ENCODE data around the gene LGALS12. TPM values are rescaled to one million over a fixed set of nuclear protein-coding genes. Genes with fewer than 3 reads are reported as not detected.
"Not testable (repeated sequence)": the region's sequence is repeated elsewhere in the genome, so short reads cannot be mapped to it uniquely, and the experiment has no call there.

LGALS12 gene
- total and polyA plus RNA-seq, 9 donors: 0.14 to 0.40 (median 0.25) TPM

DNA sequence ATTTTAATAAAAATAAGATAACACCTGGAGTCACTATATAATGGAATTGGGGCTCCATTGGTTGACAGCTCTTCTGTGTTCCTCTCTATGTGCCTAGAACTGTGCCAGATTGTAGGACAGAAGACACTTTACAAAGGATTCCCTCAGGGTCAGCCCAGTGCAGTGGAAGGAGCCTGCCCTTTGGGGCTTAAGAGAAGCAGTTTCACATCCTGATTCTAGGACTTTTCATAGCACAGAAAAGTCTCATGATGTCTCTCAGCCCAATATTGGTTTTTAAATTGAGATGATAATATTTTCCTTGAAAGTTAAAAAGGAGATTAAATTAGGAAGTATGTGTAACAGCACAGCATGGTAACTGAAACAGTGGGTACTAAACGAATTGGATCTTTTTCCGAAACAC, 37.8 kb downstream of the LGALS12 start:
- Histone ChIP-seq H3K4me3 (ENCODE audit: low read length) (no peak overlapping the region), H3K36me3 (ENCODE audit: control insufficient read depth, insufficient read depth, low read length) (peaks cover 5% of the 10 kb centered on the region), H3K4me1 (ENCODE audit: control insufficient read depth, insufficient read depth, low read length) (no peaks in the 10 kb centered on the region), H3K9me3 (replicated peaks; ENCODE audit: control insufficient read depth, low read depth, low read length) (no peaks in the 10 kb centered on the region), H3K27me3 (ENCODE audit: control insufficient read depth, insufficient read depth, low read length) (no peaks in the 10 kb centered on the region), H3K27ac (ENCODE audit: low read length) (no peak overlapping the region)
- DNase-seq: no peak
- no CpG with 5 or more reads among the region's 2 CpGs for WGBS (ENCODE audit: insufficient coverage)

DNA sequence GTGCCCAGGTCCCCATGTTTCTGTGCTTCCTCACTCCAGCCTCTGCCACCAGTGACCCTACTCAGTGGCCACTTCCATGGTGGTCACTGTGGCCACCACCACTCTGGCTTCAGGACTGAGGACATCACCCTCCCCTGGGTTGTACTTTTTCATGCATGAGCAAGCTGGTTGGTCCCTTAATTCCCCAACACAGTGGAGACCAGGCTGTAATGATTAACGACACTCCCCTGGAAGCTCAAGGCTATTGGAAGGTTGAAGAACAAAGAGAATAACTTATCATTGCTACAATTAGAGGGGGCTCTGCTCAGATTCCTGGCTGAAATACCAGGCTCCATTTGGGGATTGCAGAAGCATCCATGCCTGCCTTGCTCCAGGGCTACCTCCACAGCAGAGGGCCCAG, 41.2 kb downstream of the LGALS12 start:
- Histone ChIP-seq H3K4me1 (ENCODE audit: control insufficient read depth, insufficient read depth, low read length) (peaks cover 5% of the 10 kb centered on the region), H3K27ac (ENCODE audit: low read length) (no peak overlapping the region), H3K4me3 (ENCODE audit: low read length) (no peak overlapping the region), H3K27me3 (ENCODE audit: control insufficient read depth, insufficient read depth, low read length) (no peaks in the 10 kb centered on the region), H3K9me3 (replicated peaks; ENCODE audit: control insufficient read depth, low read depth, low read length) (no peaks in the 10 kb centered on the region), H3K36me3 (ENCODE audit: control insufficient read depth, insufficient read depth, low read length) (peaks cover 5% of the 10 kb centered on the region)
- no peak for DNase-seq
- WGBS (ENCODE audit: insufficient coverage): no CpG with 5 or more reads among the region's 1 CpG

DNA sequence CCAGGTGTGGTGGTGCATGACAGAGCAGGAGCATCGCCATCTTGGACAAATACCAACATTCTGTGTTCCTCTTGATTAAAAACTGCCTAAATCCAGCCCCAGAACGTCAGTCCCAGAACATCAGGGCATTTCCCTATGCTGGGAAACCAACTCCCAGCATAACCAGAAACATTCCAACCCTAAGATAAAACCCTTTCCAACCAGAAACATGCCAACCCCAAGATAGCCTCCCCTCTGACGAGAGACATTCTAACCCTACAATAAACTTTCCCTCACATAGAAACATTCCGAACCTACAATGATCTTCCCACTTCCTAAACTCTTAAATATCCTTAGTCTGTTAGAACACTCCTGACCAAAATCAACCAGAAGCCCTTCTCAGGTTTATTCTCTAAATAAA, 42.3 kb downstream of the LGALS12 start:
- H3K9me3 ChIP-seq (replicated peaks; ENCODE audit: control insufficient read depth, low read depth, low read length): no peaks in the 10 kb centered on the region
- H3K27ac ChIP-seq (ENCODE audit: low read length): no peak overlapping the region
- H3K36me3 ChIP-seq (ENCODE audit: control insufficient read depth, insufficient read depth, low read length): peaks cover 5% of the 10 kb centered on the region
- peaks cover 5% of the 10 kb centered on the region for H3K4me1 ChIP-seq (ENCODE audit: control insufficient read depth, insufficient read depth, low read length)
- no peak overlapping the region for H3K4me3 ChIP-seq (ENCODE audit: low read length)
- DNase-seq: no peak
- 73% methylated on average over 4 of the region's 4 CpGs for WGBS (ENCODE audit: insufficient coverage)
- H3K27me3 ChIP-seq (ENCODE audit: control insufficient read depth, insufficient read depth, low read length): no peaks in the 10 kb centered on the region

DNA sequence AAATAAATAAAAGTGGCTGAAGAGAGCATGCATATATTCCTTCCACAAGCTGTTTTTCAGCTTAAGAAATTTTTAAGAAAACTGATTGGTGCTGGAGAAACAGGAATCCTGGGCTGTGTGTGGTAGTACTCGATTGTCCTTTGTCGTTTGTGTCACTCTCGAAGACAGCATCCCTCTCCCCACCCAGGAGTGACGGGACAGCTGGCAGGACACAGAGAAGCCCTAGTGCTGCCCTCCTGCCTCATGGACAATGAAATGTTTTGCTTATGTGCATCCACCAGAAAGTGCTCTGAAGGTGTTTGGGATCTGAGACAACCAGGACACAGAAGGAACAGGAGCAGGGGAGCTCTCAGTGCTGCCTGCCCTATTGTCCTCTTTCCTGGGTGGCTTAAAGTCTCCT, 43.5 kb downstream of the LGALS12 start:
- DNase-seq: no peak
- WGBS (ENCODE audit: insufficient coverage): no CpG with 5 or more reads among the region's 4 CpGs
- Histone ChIP-seq H3K4me1 (ENCODE audit: control insufficient read depth, insufficient read depth, low read length) (peaks cover 8% of the 10 kb centered on the region), H3K27ac (ENCODE audit: low read length) (no peak overlapping the region), H3K27me3 (ENCODE audit: control insufficient read depth, insufficient read depth, low read length) (no peaks in the 10 kb centered on the region), H3K36me3 (ENCODE audit: control insufficient read depth, insufficient read depth, low read length) (peaks cover 5% of the 10 kb centered on the region), H3K9me3 (replicated peaks; ENCODE audit: control insufficient read depth, low read depth, low read length) (no peaks in the 10 kb centered on the region), H3K4me3 (ENCODE audit: low read length) (no peak overlapping the region)

DNA sequence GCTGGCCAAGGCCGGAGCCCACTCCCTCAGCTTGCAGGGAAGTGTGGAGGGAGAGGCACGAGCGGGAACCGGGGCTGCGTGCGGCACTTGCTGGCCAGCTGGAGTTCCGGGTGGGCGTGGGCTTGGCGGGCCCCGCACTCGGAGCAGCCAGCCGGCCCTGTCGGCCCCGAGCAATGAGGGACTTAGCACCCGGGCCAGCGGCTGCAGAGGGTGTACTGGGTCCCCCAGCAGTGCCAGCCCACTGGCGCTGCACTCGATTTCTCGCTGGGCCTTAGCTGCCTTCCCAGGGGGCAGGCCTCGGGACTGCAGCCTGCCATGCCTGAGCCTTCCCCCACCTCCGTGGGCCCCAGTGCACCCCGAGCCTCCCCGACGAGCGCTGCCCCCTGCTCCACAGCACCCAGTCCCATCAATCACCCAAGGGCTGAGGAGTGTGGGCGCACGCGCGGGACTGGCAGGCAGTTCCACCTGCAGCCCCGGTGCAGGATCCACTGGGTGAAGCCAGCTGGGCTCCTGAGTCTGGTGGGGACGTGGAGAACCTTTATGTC, 44.3 kb downstream of the LGALS12 start:
- 90% methylated on average over 21 of the region's 31 CpGs for WGBS (ENCODE audit: insufficient coverage)
- not testable (repeated sequence) for H3K27me3 ChIP-seq (ENCODE audit: control insufficient read depth, insufficient read depth, low read length); H3K36me3 ChIP-seq (ENCODE audit: control insufficient read depth, insufficient read depth, low read length); H3K27ac ChIP-seq (ENCODE audit: low read length); H3K4me3 ChIP-seq (ENCODE audit: low read length); DNase-seq; H3K9me3 ChIP-seq (replicated peaks; ENCODE audit: control insufficient read depth, low read depth, low read length); H3K4me1 ChIP-seq (ENCODE audit: control insufficient read depth, insufficient read depth, low read length)

DNA sequence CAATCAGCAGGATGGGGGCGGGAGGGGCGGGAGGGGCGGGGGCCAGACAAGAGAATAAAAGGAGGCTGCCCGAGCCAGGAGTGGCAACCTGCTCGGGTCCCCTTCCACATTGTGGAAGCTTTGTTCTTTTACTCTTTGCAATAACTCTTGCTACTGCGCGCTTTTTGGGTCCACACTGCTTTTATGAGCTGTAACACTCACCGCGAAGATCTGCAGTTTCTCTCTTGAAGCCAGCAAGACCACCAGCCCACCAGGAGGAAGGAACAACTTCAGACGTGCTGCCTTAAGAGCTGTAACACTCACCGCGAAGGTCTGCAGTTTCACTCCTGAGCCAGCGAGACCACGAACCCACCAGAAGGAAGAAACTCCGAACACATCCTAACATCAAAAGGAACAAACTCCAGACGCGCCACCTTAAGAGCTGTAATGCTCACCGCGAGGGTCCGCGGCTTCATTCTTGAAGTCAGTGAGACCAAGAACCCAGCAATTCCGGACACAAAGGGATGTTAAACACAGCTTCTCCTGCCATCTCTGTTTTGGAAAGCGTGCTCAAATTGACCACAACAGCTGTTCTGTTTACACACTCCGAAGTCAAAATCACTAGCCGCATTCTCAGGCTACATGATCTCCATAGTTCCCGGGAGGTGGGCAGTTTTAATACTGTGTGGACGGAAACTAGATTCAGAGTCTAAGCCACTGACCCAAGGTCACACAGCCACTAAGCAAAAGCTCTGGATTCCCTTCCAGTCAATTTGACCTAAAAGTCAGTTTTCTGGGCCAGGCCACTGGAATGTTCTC, 45.4 kb downstream of the LGALS12 start:
- Histone ChIP-seq H3K4me3 (ENCODE audit: low read length) (no peak overlapping the region), H3K9me3 (replicated peaks; ENCODE audit: control insufficient read depth, low read depth, low read length) (no peaks in the 10 kb centered on the region), H3K27me3 (ENCODE audit: control insufficient read depth, insufficient read depth, low read length) (peaks cover 4% of the 10 kb centered on the region), H3K36me3 (ENCODE audit: control insufficient read depth, insufficient read depth, low read length) (no peaks in the 10 kb centered on the region), H3K27ac (ENCODE audit: low read length) (no peak overlapping the region), H3K4me1 (ENCODE audit: control insufficient read depth, insufficient read depth, low read length) (peaks cover 8% of the 10 kb centered on the region)
- peak; percentile 25 for DNase-seq
- WGBS (ENCODE audit: insufficient coverage): 70% methylated on average over 15 of the region's 27 CpGs

DNA sequence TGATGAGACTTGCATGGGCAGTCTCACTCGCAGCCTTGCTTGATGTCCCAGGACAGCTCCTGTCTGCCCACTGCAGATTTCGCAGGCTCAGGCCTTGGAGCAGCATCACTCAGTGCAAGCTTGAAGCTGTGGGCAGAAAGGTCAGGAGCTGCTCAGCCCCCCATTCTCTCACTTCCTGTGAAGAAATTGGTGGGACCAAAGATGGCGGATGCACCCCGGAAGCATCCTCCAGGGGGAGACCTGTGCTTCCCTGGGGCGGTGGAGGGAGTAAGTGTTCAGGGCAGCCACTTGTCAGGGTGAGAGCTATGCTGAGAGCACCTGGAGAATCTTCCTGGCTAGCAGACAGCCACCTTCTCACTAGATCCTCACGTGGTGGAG, 46.0 kb downstream of the LGALS12 start:
- no peaks in the 10 kb centered on the region for H3K9me3 ChIP-seq (replicated peaks; ENCODE audit: control insufficient read depth, low read depth, low read length)
- H3K27ac ChIP-seq (ENCODE audit: low read length): no peak overlapping the region
- WGBS (ENCODE audit: insufficient coverage): 65% methylated on average over 2 of the region's 6 CpGs
- H3K4me3 ChIP-seq (ENCODE audit: low read length): no peak overlapping the region
- H3K36me3 ChIP-seq (ENCODE audit: control insufficient read depth, insufficient read depth, low read length): no peaks in the 10 kb centered on the region
- peaks cover 8% of the 10 kb centered on the region for H3K4me1 ChIP-seq (ENCODE audit: control insufficient read depth, insufficient read depth, low read length)
- H3K27me3 ChIP-seq (ENCODE audit: control insufficient read depth, insufficient read depth, low read length): peaks cover 7% of the 10 kb centered on the region
- no peak for DNase-seq

DNA sequence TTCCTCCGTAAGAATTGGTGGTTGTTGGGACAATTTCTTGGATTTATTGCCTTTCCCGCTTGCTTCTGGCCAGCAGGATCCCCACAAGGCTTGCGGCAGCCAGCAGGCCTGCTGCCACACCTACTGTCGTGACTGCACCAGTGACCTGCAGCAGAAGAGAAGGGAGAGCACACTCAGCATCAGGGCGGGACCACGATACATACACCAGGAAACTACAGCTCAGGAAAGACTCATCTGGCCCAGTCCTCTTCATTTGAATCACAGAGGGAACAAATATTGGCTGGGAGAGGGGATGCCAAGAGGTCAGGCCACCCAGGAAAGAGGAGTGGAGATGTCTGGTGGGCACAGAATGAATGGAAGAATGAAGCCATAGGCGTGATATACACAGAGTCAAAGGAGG, 47.0 kb downstream of the LGALS12 start:
- Histone ChIP-seq H3K9me3 (replicated peaks; ENCODE audit: control insufficient read depth, low read depth, low read length) (no peaks in the 10 kb centered on the region), H3K36me3 (ENCODE audit: control insufficient read depth, insufficient read depth, low read length) (no peaks in the 10 kb centered on the region), H3K27me3 (ENCODE audit: control insufficient read depth, insufficient read depth, low read length) (peaks cover 7% of the 10 kb centered on the region), H3K4me1 (ENCODE audit: control insufficient read depth, insufficient read depth, low read length) (peaks cover 8% of the 10 kb centered on the region), H3K27ac (ENCODE audit: low read length) (no peak overlapping the region), H3K4me3 (ENCODE audit: low read length) (no peak overlapping the region)
- no peak for DNase-seq
- 42% methylated on average over 3 of the region's 7 CpGs for WGBS (ENCODE audit: insufficient coverage)

DNA sequence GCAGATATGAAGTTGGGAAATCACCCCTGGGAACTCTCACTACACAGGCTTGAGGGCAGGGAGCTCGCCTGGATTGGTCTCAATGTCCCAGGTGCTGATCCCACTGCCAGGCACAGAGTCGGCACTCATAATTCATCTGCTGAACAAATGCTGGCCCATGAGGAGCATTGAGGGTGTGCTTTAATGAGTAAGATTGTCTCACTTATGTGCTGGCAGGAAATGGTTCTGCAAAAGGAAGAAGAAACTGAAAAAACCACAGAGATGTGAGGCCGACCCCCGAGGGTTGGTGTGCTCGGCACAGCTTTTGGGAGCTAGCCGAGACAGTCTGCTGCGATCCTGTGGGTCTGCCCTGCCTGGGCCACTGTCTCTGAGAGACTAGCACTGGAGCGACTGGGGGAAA, 47.9 kb downstream of the LGALS12 start:
- Histone ChIP-seq H3K4me1 (ENCODE audit: control insufficient read depth, insufficient read depth, low read length) (peaks cover 8% of the 10 kb centered on the region), H3K27ac (ENCODE audit: low read length) (no peak overlapping the region), H3K9me3 (replicated peaks; ENCODE audit: control insufficient read depth, low read depth, low read length) (no peaks in the 10 kb centered on the region), H3K36me3 (ENCODE audit: control insufficient read depth, insufficient read depth, low read length) (no peaks in the 10 kb centered on the region), H3K27me3 (ENCODE audit: control insufficient read depth, insufficient read depth, low read length) (peaks cover 7% of the 10 kb centered on the region), H3K4me3 (ENCODE audit: low read length) (no peak overlapping the region)
- DNase-seq: no peak
- WGBS (ENCODE audit: insufficient coverage): 15% methylated on average over 7 of the region's 8 CpGs

DNA sequence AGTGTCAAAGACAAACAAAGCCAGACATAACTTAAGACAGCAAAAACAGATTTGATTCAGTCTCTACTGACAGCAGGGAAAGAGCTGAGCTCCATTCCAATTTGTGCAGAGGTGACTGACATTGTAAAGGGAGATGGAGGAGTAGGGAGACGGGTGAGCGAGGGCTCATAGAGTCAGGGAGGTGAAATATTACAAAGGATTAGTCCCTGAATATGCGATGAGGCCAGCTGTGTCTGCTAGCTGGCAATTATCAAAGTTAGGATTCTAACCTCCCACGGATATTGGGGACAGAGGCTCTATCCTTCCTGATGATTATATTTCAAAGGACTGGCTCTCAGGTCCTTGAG, 49.0 kb downstream of the LGALS12 start:
- Histone ChIP-seq H3K27ac (ENCODE audit: low read length) (no peak overlapping the region), H3K9me3 (replicated peaks; ENCODE audit: control insufficient read depth, low read depth, low read length) (no peaks in the 10 kb centered on the region), H3K4me1 (ENCODE audit: control insufficient read depth, insufficient read depth, low read length) (peaks cover 8% of the 10 kb centered on the region), H3K4me3 (ENCODE audit: low read length) (no peak overlapping the region), H3K27me3 (ENCODE audit: control insufficient read depth, insufficient read depth, low read length) (peaks cover 7% of the 10 kb centered on the region), H3K36me3 (ENCODE audit: control insufficient read depth, insufficient read depth, low read length) (no peaks in the 10 kb centered on the region)
- no peak for DNase-seq
- WGBS (ENCODE audit: insufficient coverage): 58% methylated on average over 2 of the region's 4 CpGs
